Activated CD4-positive, alpha-beta T cell treated with anti-CD3 and anti-CD28 coated beads for 24 hours (primary cell): ENCODE measurements around the gene OLFM1.

Source experiments
- DNase-seq, 2 donors: peaks; one replicate each; pipeline ENCODE4 v3.0.0-alpha.2; 2020; ENCODE audit warnings: low read depth in 2 of 2

The OLFM1 gene

GRCh38 chr9:135090081-135090480 lies 2.6 kb downstream of the OLFM1 start:
- no peak for DNase-seq

GRCh38 chr9:135090547-135090946 lies 3.1 kb downstream of the OLFM1 start:
- DNase-seq: no peak

GRCh38 chr9:135091545-135091944 lies 4.1 kb downstream of the OLFM1 start:
- no peak for DNase-seq

GRCh38 chr9:135093111-135093510 lies 5.6 kb downstream of the OLFM1 start:
- DNase-seq: no peak

- DNase-seq: no peak
Measured at GRCh38 chr9:135093911-135094584, 6.6 kb downstream of the OLFM1 start.

- no peak for DNase-seq
Measured at GRCh38 chr9:135095470-135096407, 8.3 kb downstream of the OLFM1 start.

- DNase-seq: no peak
Measured at GRCh38 chr9:135096408-135096895, 9.0 kb downstream of the OLFM1 start.

GRCh38 chr9:135098400-135099105 lies 11.1 kb downstream of the OLFM1 start:
- DNase-seq: no peak

- DNase-seq: no peak
Measured at GRCh38 chr9:135099574-135099973, 12.1 kb downstream of the OLFM1 start.

- DNase-seq: no peak
Measured at GRCh38 chr9:135100241-135100681, 12.8 kb downstream of the OLFM1 start.

GRCh38 chr9:135100725-135101410 lies 13.4 kb downstream of the OLFM1 start:
- no peak for DNase-seq

- no peak for DNase-seq
Measured at GRCh38 chr9:135101486-135101885, 14.0 kb downstream of the OLFM1 start.

- no peak for DNase-seq
Measured at GRCh38 chr9:135101926-135102325, 14.5 kb downstream of the OLFM1 start.

GRCh38 chr9:135102331-135102730 lies 14.9 kb downstream of the OLFM1 start:
- no peak for DNase-seq

- no peak for DNase-seq
Measured at GRCh38 chr9:135103001-135103446, 15.6 kb downstream of the OLFM1 start.

GRCh38 chr9:135103931-135104639 lies 16.6 kb downstream of the OLFM1 start:
- no peak for DNase-seq

GRCh38 chr9:135104761-135105160 lies 17.3 kb downstream of the OLFM1 start:
- DNase-seq: no peak

GRCh38 chr9:135105211-135105745 lies 17.8 kb downstream of the OLFM1 start:
- DNase-seq: no peak

- DNase-seq: no peak
Measured at GRCh38 chr9:135105938-135106491, 18.5 kb downstream of the OLFM1 start.
